SK-MEL-5 (cell line): ENCODE data around the gene RRP1B. TPM values are rescaled to one million over a fixed set of nuclear protein-coding genes. Genes with fewer than 3 reads are reported as not detected.
A peak's percentile ranks its signal among the peaks of the same experiment; 100 is the strongest.
"Not testable (repeated sequence)": the region's sequence is repeated elsewhere in the genome, so short reads cannot be mapped to it uniquely, and the experiment has no call there.

Experiments
- DNase-seq: peaks from one replicate; pipeline ENCODE4 v3.0.0-alpha.2; 2016; ENCODE audit warnings: low read depth, low spot score
- in situ Hi-C: cut with HindIII; loops from 2 replicates; pipeline ENCODE4 v1.10.0; 2016; ENCODE audit warnings: low sequenced_read_pairs, high pct_unique_total_duplicates, low pct_unique_long_range_greater_than_20kb
- total RNA-seq: library from RNA; depleted of rRNA; stranded (reverse); fragments of >200 nt; shearing (Covaris generic); gene quantifications from 2 replicates; pipeline ENCODE4 v1.2.3, GENCODE V29; 2014

Gene RRP1B
- total RNA-seq, 1 experiment from 2014 or later, result 22.9 TPM

- in situ Hi-C loops, result no loop called here
- no peak for DNase-seq
These were observed 608 bp upstream of the RRP1B start for GRCh38 chr21:43658769-43659135.

- no peak for DNase-seq
- in situ Hi-C loops, result no loop called here
These were observed 2.9 kb downstream of the RRP1B start for GRCh38 chr21:43662286-43662685.

GRCh38 chr21:43663033-43663432, 3.7 kb downstream of the RRP1B start:
- in situ Hi-C loops, result no loop called here
- no peak for DNase-seq

GRCh38 chr21:43664358-43664757, 5.0 kb downstream of the RRP1B start:
- DNase-seq, result no peak
- in situ Hi-C loops, result no loop called here

GRCh38 chr21:43665879-43666278, 6.5 kb downstream of the RRP1B start:
- in situ Hi-C loops, result no loop called here
- no peak for DNase-seq

- DNase-seq, result no peak
- in situ Hi-C loops, result no loop called here
These were observed 8.0 kb downstream of the RRP1B start for GRCh38 chr21:43667191-43667904.

- DNase-seq, result no peak
- in situ Hi-C loops, result no loop called here
These were observed 10.7 kb downstream of the RRP1B start for GRCh38 chr21:43669828-43670605.

- in situ Hi-C loops, result no loop called here
- no peak for DNase-seq
These were observed 16.5 kb downstream of the RRP1B start for GRCh38 chr21:43675871-43676270.

- DNase-seq, result peak; percentile 8
- in situ Hi-C loops, result no loop called here
These were observed 17.0 kb downstream of the RRP1B start for GRCh38 chr21:43676391-43676790.

- in situ Hi-C loops, result no loop called here
- DNase-seq, result no peak
These were observed 20.6 kb downstream of the RRP1B start for GRCh38 chr21:43679951-43680350.

- in situ Hi-C loops, DNase-seq: not testable (repeated sequence)
These were observed 21.1 kb downstream of the RRP1B start for GRCh38 chr21:43680421-43680820.

GRCh38 chr21:43681650-43682049, 22.3 kb downstream of the RRP1B start:
- no peak for DNase-seq
- in situ Hi-C loops, result no loop called here

GRCh38 chr21:43684424-43684823, 25.1 kb downstream of the RRP1B start:
- in situ Hi-C loops, result no loop called here
- DNase-seq, result no peak

- no peak for DNase-seq
- in situ Hi-C loops, result no loop called here
These were observed 27.6 kb downstream of the RRP1B start for GRCh38 chr21:43686811-43687565.

GRCh38 chr21:43687566-43688399, 28.4 kb downstream of the RRP1B start:
- in situ Hi-C loops, result no loop called here
- no peak for DNase-seq

GRCh38 chr21:43688906-43689305, 29.5 kb downstream of the RRP1B start:
- DNase-seq, result no peak
- in situ Hi-C loops, result no loop called here

- DNase-seq, result no peak
- in situ Hi-C loops, result no loop called here
These were observed 30.4 kb downstream of the RRP1B start for GRCh38 chr21:43689556-43690337.
